GM12864 (cell line): Measurements from ENCODE around the gene MMD2.

ENCODE experiments used
- DNase-seq: peaks from one replicate; pipeline ENCODE4 v3.0.0-alpha.2; 2011; ENCODE audit warnings: low read depth
- H3K4me3 ChIP-seq: 2 replicates; pipeline ENCODE4 v1.5.1; 2011; ENCODE audit warnings: mild to moderate bottlenecking, low read depth, low read length, control low read depth
- CTCF ChIP-seq: IDR thresholded peaks from 2 replicates; pipeline ENCODE4 v1.5.1; 2011; ENCODE audit warnings: low read depth, mild to moderate bottlenecking, moderate library complexity, low read length, control low read depth, inconsistent platforms; ENCODE audit errors: missing control alignments

The MMD2 gene

GRCh38 chr7:4957847-4958476 is 1.0 kb downstream of the MMD2 start:
- H3K4me3 ChIP-seq = no peak overlapping the region
- no peak for TF ChIP-seq CTCF
- DNase-seq = no peak

GRCh38 chr7:4951903-4952636 is 6.9 kb downstream of the MMD2 start:
- no peak for TF ChIP-seq CTCF
- DNase-seq = no peak

GRCh38 chr7:4951304-4951703 is 7.7 kb downstream of the MMD2 start:
- TF ChIP-seq CTCF = no peak
- H3K4me3 ChIP-seq = no peak overlapping the region
- DNase-seq = no peak

More at GRCh38 chr7:4951903-4952636, 6.9 kb downstream of the MMD2 start:
- no peak overlapping the region for H3K4me3 ChIP-seq

- no peak for DNase-seq
- TF ChIP-seq CTCF = no peak
- no peak overlapping the region for H3K4me3 ChIP-seq
These were observed 10.6 kb downstream of the MMD2 start for GRCh38 chr7:4948402-4948801.

GRCh38 chr7:4945949-4946348 is 13.0 kb downstream of the MMD2 start:
- TF ChIP-seq CTCF = no peak
- no peak for DNase-seq
- no peak overlapping the region for H3K4me3 ChIP-seq

- DNase-seq = no peak
- no peak for TF ChIP-seq CTCF
- H3K4me3 ChIP-seq = no peak overlapping the region
These were observed 14.0 kb downstream of the MMD2 start for GRCh38 chr7:4944939-4945338.

- DNase-seq = no peak
- TF ChIP-seq CTCF = no peak
- H3K4me3 ChIP-seq = no peak overlapping the region
These were observed 15.7 kb downstream of the MMD2 start for GRCh38 chr7:4943297-4943696.
